ENCODE results near the gene BICC1. TPM values are rescaled to one million over a fixed set of nuclear protein-coding genes. Genes with fewer than 3 reads are reported as not detected.

BICC1 gene
- total RNA-seq, 2 experiments from 2014 or later, result not detected

DNA sequence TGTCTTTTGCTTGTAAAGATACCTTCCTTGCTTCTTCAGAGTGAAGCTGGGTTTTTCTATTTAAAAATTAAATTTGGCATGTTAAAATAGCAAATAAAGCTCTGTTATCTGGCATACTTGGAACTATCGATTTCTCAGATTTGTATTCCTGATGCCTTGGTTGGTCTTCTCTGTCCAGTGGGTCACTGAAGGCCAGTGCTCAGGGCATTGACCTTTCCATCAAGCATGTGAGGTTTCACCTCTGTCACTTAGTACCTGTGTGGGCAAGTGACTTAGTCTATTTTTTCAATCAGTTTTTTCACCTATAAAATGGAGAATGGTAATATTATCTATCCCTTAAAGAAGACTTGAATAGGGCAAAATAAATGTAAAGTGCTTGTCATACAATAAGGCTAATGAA, 311.3 kb downstream of the BICC1 start:
- peaks cover 1% of the 10 kb centered on the region for H3K4me1 Mint-ChIP-seq
- H3K36me3 Mint-ChIP-seq (ENCODE audit: low read depth), result no peaks in the 10 kb centered on the region
- ChIA-PET CTCF (no interaction called here), POLR2A (no interaction called here)
- H3K27ac Mint-ChIP-seq, result no peak overlapping the region
- H3K27me3 Mint-ChIP-seq, result no peaks in the 10 kb centered on the region
- no peaks in the 10 kb centered on the region for H3K9me3 Mint-ChIP-seq
- H3K4me3 Mint-ChIP-seq, result no peak overlapping the region
- DNase-seq, result no peak

DNA sequence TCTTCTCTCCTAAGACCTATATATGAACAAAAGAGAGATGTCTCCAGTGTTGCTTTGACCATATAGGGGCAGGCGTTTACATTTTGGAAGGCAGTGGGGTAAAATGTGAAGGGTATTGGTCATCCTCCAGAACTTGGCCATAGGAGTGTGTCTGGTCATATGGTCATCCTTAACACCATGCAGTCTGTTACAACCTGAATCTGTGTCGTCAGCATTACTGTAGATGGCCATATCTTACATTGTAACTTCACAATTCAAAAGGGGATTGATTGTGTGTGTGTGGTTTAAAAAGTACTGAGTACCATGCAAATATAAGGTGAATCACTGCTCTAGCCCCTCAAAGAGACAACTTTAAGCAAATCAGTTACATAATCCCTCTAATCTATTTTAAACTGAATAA, 311.7 kb downstream of the BICC1 start:
- Mint-ChIP-seq H3K4me1 (peaks cover 1% of the 10 kb centered on the region), H3K4me3 (no peak overlapping the region), H3K36me3 (ENCODE audit: low read depth) (no peaks in the 10 kb centered on the region), H3K9me3 (no peaks in the 10 kb centered on the region), H3K27me3 (no peaks in the 10 kb centered on the region), H3K27ac (no peak overlapping the region)
- CTCF ChIA-PET, result no interaction called here
- DNase-seq, result no peak
- POLR2A ChIA-PET, result no interaction called here

DNA sequence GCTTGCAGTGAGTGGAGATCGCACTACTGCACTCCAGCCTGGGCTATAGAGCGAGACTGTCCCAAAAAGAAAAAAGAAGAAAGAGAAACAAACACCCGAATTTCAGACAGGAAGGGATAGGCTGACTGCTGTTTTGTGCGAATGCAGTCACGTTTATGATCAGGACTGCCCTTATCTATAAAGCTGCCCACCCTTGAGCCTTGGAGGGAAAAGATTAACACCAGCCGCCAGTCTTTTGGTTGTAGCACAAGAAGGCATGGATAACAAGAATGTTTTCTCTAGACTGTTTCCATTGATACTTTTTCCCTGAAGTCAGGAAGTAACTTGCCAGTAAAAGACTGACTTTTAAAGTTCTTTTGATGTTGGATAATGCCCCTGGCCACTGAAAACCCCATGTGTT, 314.0 kb downstream of the BICC1 start:
- no peaks in the 10 kb centered on the region for H3K9me3 Mint-ChIP-seq
- H3K36me3 Mint-ChIP-seq (ENCODE audit: low read depth), result no peaks in the 10 kb centered on the region
- H3K4me1 Mint-ChIP-seq, result no peaks in the 10 kb centered on the region
- no peak overlapping the region for H3K4me3 Mint-ChIP-seq
- POLR2A ChIA-PET, result no interaction called here
- no peak overlapping the region for H3K27ac Mint-ChIP-seq
- CTCF ChIA-PET, result no interaction called here
- DNase-seq, result no peak
- no peaks in the 10 kb centered on the region for H3K27me3 Mint-ChIP-seq

DNA sequence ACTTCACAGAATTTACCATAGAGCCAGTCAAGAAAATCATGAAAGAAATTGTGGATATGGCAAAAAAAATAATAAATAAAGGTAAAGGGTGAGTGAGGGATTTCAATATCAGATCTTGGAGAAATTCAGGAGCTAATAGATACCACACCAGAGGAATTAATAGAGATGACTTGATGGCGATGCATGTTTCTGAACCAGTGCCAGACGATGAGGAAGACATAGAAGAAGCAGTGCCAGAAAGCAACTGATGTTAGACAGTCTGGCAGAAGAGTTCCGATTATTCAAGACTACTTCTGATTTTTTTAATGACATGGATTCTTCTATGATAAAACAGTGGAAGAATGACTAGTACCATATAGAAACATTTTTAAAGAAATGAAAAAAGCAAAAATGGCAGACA, 314.7 kb downstream of the BICC1 start:
- no peaks in the 10 kb centered on the region for H3K36me3 Mint-ChIP-seq (ENCODE audit: low read depth)
- CTCF ChIA-PET, result no interaction called here
- DNase-seq, result no peak
- H3K27me3 Mint-ChIP-seq, result no peaks in the 10 kb centered on the region
- no peaks in the 10 kb centered on the region for H3K4me1 Mint-ChIP-seq
- no peak overlapping the region for H3K27ac Mint-ChIP-seq
- no peaks in the 10 kb centered on the region for H3K9me3 Mint-ChIP-seq
- POLR2A ChIA-PET, result no interaction called here
- H3K4me3 Mint-ChIP-seq, result no peak overlapping the region

DNA sequence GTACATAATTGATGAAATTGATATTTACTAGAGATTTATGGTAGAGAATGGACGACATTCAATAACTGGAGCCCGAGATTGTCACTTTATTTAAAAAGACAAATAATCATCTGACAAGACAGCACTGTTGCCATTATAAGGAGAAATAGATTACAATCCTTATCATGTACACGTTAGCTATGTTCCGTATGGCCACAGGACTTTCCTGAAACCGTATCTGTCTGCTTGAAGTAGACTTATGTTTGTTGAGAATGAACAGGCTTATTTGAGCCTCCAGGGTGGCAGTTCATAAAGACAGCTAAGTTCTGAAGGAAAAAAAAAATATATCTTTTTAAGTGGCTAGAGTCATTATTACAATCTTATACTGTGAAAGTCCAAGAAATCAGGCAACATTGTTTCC, 317.2 kb downstream of the BICC1 start:
- Mint-ChIP-seq H3K9me3 (no peaks in the 10 kb centered on the region), H3K36me3 (ENCODE audit: low read depth) (no peaks in the 10 kb centered on the region)
- CTCF ChIA-PET, result no interaction called here

DNA sequence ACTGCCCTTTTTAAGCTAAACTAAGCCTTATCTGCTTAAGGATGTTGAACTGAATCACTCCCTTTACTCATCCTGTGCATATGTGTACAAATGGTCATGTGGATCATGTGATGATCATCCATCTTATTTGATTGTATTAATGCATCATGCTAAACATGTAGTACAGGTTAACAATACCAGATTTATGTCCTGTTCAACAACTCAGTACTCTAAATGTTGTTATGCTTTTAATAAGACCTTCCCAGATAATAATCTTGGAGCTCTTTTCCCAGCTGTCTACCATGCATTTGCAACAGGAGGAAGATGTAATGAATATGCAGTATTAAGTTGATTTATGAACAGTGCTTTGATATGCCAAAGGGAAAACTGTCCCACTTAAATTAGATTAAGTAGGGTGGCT, 318.0 kb downstream of the BICC1 start:
- Mint-ChIP-seq H3K4me3 (no peak overlapping the region), H3K36me3 (ENCODE audit: low read depth) (no peaks in the 10 kb centered on the region), H3K4me1 (no peaks in the 10 kb centered on the region), H3K27me3 (no peaks in the 10 kb centered on the region), H3K27ac (no peak overlapping the region), H3K9me3 (no peaks in the 10 kb centered on the region)
- no peak for DNase-seq
- POLR2A ChIA-PET, result no interaction called here
- CTCF ChIA-PET, result no interaction called here

More for the DNA sequence above, 317.2 kb downstream of the BICC1 start:
- DNase-seq, result no peak
- POLR2A ChIA-PET, result no interaction called here
- no peak overlapping the region for H3K27ac Mint-ChIP-seq
- H3K4me3 Mint-ChIP-seq, result no peak overlapping the region
- no peaks in the 10 kb centered on the region for H3K27me3 Mint-ChIP-seq
- no peaks in the 10 kb centered on the region for H3K4me1 Mint-ChIP-seq

DNA sequence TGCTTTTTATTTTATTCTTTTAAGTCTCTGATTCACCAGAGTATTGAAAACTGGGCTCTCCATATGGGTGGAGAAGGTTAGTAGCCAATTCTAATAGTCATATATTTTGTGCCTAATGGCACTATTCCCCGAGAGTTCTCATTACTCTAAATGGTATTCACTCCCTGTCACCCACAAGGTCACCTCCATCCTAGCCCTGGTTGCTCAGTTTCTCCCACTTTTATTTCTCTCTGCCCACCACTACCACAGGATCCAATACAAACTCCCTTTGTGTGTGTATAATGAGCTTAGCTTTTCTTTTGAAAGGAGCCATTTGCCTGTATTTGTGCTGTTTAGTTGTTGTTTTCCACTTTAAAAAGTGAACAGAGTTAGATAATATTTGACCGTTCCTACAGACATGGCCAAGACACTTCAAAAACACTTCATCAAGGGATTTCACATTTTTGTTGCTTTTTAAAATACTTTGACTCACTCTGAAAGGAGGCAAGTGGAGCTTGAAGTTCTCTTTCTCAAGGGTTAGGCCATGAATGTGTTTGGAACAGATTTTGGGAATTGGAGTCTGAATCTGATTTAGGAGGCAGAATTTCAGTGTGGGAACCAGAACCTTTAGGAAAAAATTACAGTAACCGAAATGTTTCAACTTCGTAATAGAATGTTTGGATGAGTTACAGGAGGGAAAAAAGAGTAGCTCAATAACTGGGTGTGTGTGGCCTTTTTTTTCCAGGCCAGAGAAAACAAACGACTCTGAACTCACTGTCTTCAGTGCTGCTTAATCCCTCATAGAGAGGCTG, 321.3 kb downstream of the BICC1 start:
- H3K4me3 Mint-ChIP-seq, result no peak overlapping the region
- ChIA-PET POLR2A (interaction anchor here (0.5 kb wide), 1 partner anchor 9 kb away, joined by 3 read pairs; no protein-coding TSS in a partner anchor), CTCF (no interaction called here)
- H3K36me3 Mint-ChIP-seq (ENCODE audit: low read depth), result no peaks in the 10 kb centered on the region
- no peaks in the 10 kb centered on the region for H3K4me1 Mint-ChIP-seq
- no peak for DNase-seq
- H3K9me3 Mint-ChIP-seq, result no peaks in the 10 kb centered on the region
- H3K27ac Mint-ChIP-seq, result no peak overlapping the region
- no peaks in the 10 kb centered on the region for H3K27me3 Mint-ChIP-seq

DNA sequence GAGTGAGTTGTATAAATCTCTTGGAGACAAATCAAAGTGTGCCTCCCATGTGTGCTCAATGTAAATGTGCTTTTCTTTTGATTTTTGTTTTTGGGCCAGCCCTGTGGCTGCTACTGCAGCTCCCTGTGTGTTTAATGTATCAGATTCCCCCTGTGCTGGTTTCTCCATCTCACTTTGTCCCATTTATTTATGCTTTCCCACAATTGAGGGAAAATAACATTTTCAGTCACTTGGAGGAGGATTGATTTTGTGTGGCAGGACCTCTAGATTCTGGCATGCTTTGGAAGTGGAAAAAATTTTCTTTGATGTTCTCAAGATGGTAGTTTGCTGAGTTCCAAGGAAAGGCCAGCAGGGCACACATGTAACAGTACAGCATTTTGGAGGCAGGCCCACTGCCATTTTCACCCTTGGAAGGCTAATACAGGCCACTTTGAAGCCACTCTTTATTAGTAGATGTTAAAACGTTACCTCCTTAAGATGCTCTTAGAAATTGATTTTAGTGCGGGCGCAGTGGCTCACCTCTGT, 323.6 kb downstream of the BICC1 start:
- POLR2A ChIA-PET, result no interaction called here
- H3K27me3 Mint-ChIP-seq, result peaks cover 2% of the 10 kb centered on the region
- DNase-seq, result no peak
- no peaks in the 10 kb centered on the region for H3K9me3 Mint-ChIP-seq
- H3K27ac Mint-ChIP-seq, result no peak overlapping the region
- CTCF ChIA-PET, result no interaction called here
- H3K4me1 Mint-ChIP-seq, result no peaks in the 10 kb centered on the region
- H3K36me3 Mint-ChIP-seq (ENCODE audit: low read depth), result no peaks in the 10 kb centered on the region
- H3K4me3 Mint-ChIP-seq, result no peak overlapping the region

DNA sequence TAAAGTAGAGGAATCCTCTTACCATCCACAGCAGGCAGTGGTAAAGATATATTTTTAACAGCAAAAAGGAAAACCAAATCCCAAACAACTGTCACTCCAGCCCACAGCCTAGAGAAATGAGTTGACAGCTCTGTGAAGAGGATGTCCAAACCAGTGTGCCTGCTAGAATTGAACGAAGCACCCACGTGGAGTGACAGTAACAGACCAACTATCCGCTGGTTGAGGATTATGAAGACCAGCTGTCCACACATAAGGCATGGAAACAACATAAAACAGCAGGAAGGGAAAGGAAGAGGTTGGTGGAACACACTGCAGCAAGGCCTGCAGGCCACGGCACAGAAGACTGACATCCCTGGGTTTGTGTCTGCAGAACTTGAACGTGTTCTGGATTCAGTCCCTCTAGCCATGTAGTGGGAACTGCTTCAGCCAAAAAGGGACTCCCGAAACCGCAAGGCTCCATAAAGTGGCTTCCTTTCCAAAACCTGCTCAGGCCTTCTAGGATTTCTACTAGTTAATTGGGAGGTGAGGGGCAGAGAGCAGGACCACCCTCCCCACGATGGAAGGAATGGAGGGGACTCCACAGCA, 324.4 kb downstream of the BICC1 start:
- H3K9me3 Mint-ChIP-seq, result no peaks in the 10 kb centered on the region
- H3K27ac Mint-ChIP-seq, result no peak overlapping the region
- no peaks in the 10 kb centered on the region for H3K4me1 Mint-ChIP-seq
- H3K4me3 Mint-ChIP-seq, result no peak overlapping the region
- no peak for DNase-seq
- H3K27me3 Mint-ChIP-seq, result peaks cover 2% of the 10 kb centered on the region
- ChIA-PET POLR2A (no interaction called here), CTCF (no interaction called here)
- no peaks in the 10 kb centered on the region for H3K36me3 Mint-ChIP-seq (ENCODE audit: low read depth)

DNA sequence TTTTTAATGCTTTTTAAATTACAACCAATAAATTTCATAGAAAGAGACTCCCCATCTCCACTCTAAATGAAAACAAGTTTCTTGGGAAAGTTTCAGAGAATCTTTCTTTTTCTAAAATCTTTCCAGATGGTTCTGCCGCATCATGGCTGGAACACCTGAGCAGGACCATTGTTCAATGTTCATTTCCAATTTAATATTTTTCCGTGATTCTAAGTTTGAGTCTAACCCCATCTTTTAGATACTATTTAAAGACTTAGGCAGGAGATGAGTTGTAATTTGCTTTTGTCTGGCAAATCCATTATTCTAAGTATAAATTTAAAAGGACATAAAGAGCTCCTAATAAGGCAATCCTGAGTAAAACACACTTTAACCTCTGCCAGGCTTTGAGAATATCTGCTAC, 325.2 kb downstream of the BICC1 start:
- H3K27me3 Mint-ChIP-seq, result peaks cover 2% of the 10 kb centered on the region
- POLR2A ChIA-PET, result no interaction called here

DNA sequence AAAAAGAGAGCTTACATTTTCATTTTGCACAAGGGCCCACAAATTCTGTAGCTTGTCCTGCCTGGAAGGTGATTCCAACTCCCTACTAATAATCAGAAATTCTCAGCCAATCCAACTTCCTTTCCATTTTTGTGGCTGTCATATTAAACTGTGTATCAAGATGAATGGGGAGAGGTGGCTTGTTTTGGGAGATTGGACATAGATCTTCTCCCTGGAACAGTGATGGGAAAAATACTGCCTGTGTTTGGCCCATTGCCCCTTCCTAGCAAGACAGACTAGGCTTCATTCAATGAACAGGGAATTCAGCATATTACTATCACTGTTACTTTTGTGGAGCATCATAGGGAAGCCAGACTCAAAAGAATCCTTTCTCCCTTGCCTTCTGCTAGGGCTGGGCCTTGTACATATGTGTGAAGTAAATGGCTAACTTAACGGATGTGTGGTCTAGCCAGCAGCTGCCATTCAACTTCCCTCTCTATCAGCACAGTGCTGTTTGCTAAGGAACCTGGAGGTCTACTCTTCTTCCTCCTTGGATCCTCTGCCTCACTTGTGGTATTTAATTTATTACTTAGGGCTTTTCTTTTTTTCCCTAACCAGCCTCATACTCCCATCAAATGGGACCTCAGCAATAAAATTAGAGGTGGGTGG, 326.0 kb downstream of the BICC1 start:
- Mint-ChIP-seq H3K27ac (no peak overlapping the region), H3K36me3 (ENCODE audit: low read depth) (no peaks in the 10 kb centered on the region), H3K9me3 (no peaks in the 10 kb centered on the region), H3K27me3 (peaks cover 2% of the 10 kb centered on the region), H3K4me1 (no peaks in the 10 kb centered on the region), H3K4me3 (no peak overlapping the region)
- CTCF ChIA-PET, result no interaction called here
- DNase-seq, result no peak
- POLR2A ChIA-PET, result no interaction called here

More for the DNA sequence above, 325.2 kb downstream of the BICC1 start:
- no peak overlapping the region for H3K27ac Mint-ChIP-seq
- no peak overlapping the region for H3K4me3 Mint-ChIP-seq
- no peak for DNase-seq
- no peaks in the 10 kb centered on the region for H3K36me3 Mint-ChIP-seq (ENCODE audit: low read depth)
- CTCF ChIA-PET, result no interaction called here
- H3K4me1 Mint-ChIP-seq, result no peaks in the 10 kb centered on the region
- no peaks in the 10 kb centered on the region for H3K9me3 Mint-ChIP-seq

DNA sequence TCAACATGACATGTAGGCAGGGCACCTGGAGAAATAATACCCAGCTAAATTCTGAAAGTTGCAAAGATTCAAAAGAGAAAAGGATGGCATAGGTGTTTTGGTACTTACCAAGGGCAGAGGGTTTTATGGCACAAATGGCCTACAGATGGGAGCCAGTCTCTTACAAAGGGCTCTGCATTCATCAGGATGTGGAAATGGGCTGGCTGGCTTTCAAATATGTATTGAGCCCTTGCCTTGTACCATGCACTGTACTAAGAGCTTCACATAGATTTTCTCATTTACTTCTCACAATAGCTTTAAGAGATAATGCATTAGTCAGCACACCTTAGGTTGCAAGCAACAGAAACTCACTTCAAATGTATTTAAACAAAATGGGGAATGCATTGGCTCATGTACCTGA, 327.1 kb downstream of the BICC1 start:
- H3K9me3 Mint-ChIP-seq, result no peaks in the 10 kb centered on the region
- H3K4me3 Mint-ChIP-seq, result no peak overlapping the region
- ChIA-PET POLR2A (no interaction called here), CTCF (no interaction called here)
- no peak overlapping the region for H3K27ac Mint-ChIP-seq
- no peak for DNase-seq
- no peaks in the 10 kb centered on the region for H3K36me3 Mint-ChIP-seq (ENCODE audit: low read depth)
- no peaks in the 10 kb centered on the region for H3K4me1 Mint-ChIP-seq
- H3K27me3 Mint-ChIP-seq, result peaks cover 2% of the 10 kb centered on the region

DNA sequence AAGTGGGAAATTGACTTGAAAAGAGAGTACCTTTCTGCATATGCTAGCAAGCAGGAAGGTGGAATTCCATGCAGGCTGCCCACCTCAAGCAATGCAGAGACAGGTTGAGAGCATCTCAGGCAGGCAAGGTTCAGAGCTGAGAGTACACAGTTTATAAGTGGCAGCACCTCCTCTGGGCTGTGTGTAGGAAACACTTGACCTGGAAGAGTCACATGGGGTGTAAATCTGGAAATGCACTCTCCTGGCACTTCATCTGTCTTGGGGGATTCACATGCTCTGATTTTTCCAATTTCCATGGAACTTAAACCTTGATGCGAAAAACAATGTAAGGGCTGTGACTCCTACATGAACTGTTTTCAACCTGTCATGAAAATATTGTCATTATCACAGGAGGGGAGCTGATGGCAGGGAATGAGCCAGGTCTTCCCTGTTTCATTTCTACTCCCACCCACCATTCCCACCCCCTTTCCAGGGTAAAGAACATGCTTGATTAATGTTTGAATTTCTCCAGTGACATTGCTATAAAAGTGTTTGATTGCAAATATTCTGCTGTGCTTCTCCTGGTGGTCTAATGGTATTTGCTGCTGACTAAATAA, 328.3 kb downstream of the BICC1 start:
- no peaks in the 10 kb centered on the region for H3K9me3 Mint-ChIP-seq
- no peak overlapping the region for H3K4me3 Mint-ChIP-seq
- POLR2A ChIA-PET, result no interaction called here
- H3K36me3 Mint-ChIP-seq (ENCODE audit: low read depth), result no peaks in the 10 kb centered on the region
- DNase-seq, result no peak
- CTCF ChIA-PET, result no interaction called here
- H3K4me1 Mint-ChIP-seq, result no peaks in the 10 kb centered on the region
- H3K27ac Mint-ChIP-seq, result no peak overlapping the region
- peaks cover 2% of the 10 kb centered on the region for H3K27me3 Mint-ChIP-seq
